ENCODE results near the gene UNC13A.

UNC13A gene

DNA sequence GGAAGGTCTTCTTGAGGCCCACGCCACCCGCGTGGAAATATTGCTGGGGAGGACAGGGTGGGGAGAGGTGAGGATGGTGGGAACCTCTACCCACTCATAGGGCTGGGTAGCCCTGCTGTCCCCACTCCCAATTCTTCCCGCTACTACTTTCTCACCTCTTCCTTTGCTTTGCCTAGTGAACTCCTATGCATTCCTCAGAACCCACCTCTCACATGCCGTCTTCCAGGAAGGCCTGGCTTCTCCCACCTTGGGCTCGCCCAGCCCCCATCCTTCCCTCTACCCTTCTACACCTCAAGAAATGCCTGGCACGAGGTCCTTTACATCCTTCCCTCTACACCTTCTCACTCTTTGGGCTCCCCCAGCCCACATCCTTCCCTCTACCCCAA, 70.4 kb downstream of the UNC13A start:
- Mint-ChIP-seq H3K36me3 (ENCODE audit: low read depth) (no peaks in the 10 kb centered on the region), H3K4me1 (ENCODE audit: low read depth) (peaks cover 9% of the 10 kb centered on the region), H3K27me3 (peaks cover 49% of the 10 kb centered on the region), H3K4me3 (no peak overlapping the region), H3K9me3 (peaks cover 4% of the 10 kb centered on the region), H3K27ac (no peak overlapping the region)
- DNase-seq = no peak

DNA sequence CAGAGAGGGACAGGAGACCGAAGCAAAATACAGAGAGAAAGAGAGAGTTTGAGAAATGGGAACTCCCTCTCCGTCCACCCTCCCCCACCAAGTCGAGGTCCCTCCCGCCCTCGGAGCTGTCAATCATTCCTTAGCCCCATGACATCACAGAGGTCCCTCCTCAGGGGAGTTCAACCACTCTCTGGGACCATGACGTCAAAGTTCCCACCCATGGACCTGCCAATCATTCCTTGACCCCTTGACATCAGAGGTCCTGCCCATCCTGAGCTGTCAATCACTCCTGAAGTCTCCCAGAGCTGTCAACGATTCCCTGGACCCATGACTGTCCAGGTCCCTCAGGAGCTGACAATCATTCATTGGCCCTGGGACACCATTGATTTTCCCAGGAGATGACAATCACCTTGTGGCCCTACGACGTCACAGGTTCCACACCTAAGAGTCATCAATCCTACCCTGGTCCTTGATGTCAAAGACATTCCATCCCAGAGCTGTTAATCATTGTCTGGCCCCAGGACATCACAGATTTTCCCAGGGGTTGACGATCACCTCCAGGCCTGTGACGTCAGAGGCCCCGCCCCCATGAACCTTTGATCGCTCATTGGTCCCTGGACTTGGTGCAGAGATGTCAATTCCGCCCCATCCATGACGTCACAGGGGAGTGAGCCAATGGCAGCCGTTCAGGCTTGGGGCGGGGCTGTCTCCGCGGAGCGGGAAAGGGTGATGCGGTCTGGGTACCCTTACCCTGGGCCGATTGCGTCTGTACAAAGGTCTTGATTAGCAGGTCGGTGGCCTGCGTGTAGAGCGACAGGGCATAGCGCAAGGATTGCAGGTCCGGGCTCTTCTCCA, 71.0 kb downstream of the UNC13A start:
- peaks cover 6% of the 10 kb centered on the region for H3K4me1 Mint-ChIP-seq (ENCODE audit: low read depth)
- no peaks in the 10 kb centered on the region for H3K36me3 Mint-ChIP-seq (ENCODE audit: low read depth)
- H3K9me3 Mint-ChIP-seq = peaks cover 4% of the 10 kb centered on the region
- no peak overlapping the region for H3K27ac Mint-ChIP-seq
- H3K4me3 Mint-ChIP-seq = no peak overlapping the region
- H3K27me3 Mint-ChIP-seq = peaks cover 52% of the 10 kb centered on the region
- no peak for DNase-seq

DNA sequence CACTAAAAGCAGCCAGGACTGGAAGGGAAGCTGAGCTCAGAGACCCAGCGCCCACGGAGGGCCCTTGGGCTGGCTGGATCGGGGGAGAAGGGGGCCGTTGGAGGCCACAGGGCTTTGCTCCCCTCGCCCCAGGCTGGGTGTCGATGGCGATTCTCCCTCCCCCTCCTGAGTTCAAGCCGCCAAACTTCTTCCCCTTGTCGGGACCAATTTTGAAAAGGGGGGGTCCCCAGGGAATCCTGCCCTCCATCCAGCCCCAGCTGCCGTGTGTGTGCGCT, 71.5 kb downstream of the UNC13A start:
- H3K4me3 Mint-ChIP-seq = no peak overlapping the region
- H3K9me3 Mint-ChIP-seq = peaks cover 1% of the 10 kb centered on the region
- H3K27ac Mint-ChIP-seq = no peak overlapping the region
- no peak for DNase-seq
- H3K27me3 Mint-ChIP-seq = peaks cover 55% of the 10 kb centered on the region
- H3K36me3 Mint-ChIP-seq (ENCODE audit: low read depth) = no peaks in the 10 kb centered on the region
- H3K4me1 Mint-ChIP-seq (ENCODE audit: low read depth) = peaks cover 6% of the 10 kb centered on the region

DNA sequence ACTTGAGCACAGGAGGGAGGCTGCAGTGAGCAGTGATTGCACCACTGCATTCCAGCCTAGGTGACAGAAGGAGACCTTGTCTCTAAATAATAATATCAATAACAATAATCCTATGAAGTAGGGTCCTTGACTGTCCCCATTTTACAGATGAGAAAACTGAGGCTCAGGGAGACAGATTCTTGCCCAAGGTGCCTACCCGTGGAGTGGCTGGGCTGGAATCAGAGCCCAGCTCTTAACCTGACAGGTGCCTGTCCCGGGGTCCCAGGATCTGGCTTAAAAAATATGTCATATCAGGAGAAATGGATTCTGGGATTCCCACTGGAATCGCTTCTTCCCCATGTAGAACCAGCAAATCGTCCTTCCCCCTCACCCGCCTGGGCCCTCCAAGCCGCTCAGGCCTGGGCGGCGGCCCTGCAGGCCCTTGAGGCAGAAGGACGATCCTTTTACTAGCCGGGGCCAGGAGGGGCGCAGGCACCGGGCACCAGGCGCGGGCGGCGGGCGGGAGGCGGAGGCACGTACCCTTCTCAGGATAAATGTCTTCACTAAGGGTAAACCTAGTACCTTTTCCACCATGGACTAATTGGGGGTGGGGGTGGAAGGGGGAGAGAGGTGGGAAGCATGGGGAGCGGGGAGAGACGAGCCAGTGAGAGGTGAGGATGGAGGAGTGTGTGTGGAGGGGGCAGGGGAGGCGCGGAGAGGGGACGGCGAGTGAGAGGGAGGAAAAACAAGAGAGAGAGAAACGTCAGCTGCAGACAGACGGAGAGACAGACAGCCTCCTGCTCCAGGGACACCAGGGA, 72.1 kb downstream of the UNC13A start:
- DNase-seq = no peak

DNA sequence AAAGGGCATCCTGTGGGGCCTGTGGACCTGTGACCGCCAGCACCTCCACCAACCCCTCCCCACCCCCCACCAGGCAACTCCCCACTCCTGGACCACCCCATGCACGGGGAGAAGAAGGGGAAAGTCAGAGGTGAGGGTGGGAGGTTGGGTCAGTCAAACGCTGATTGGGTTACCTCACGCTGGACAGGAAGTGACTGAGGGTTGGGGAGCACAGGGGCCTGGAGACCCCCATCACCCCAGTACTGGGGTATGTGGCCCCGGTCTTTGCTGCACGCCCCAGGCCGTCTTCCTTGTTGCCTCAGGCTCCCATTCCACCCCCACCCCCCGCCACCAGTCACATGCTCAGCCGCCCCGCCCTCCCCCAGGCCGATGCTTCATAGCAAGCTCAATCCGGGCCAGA, 73.7 kb downstream of the UNC13A start:
- Mint-ChIP-seq H3K27me3 (peaks cover 47% of the 10 kb centered on the region), H3K9me3 (no peaks in the 10 kb centered on the region), H3K36me3 (ENCODE audit: low read depth) (no peaks in the 10 kb centered on the region), H3K27ac (no peak overlapping the region), H3K4me3 (no peak overlapping the region), H3K4me1 (ENCODE audit: low read depth) (peaks cover 6% of the 10 kb centered on the region)
- DNase-seq = no peak

More for the DNA sequence above, 72.1 kb downstream of the UNC13A start:
- Mint-ChIP-seq H3K27me3 (peaks cover 55% of the 10 kb centered on the region), H3K9me3 (no peaks in the 10 kb centered on the region), H3K4me3 (no peak overlapping the region), H3K4me1 (ENCODE audit: low read depth) (peaks cover 6% of the 10 kb centered on the region), H3K27ac (no peak overlapping the region), H3K36me3 (ENCODE audit: low read depth) (no peaks in the 10 kb centered on the region)

DNA sequence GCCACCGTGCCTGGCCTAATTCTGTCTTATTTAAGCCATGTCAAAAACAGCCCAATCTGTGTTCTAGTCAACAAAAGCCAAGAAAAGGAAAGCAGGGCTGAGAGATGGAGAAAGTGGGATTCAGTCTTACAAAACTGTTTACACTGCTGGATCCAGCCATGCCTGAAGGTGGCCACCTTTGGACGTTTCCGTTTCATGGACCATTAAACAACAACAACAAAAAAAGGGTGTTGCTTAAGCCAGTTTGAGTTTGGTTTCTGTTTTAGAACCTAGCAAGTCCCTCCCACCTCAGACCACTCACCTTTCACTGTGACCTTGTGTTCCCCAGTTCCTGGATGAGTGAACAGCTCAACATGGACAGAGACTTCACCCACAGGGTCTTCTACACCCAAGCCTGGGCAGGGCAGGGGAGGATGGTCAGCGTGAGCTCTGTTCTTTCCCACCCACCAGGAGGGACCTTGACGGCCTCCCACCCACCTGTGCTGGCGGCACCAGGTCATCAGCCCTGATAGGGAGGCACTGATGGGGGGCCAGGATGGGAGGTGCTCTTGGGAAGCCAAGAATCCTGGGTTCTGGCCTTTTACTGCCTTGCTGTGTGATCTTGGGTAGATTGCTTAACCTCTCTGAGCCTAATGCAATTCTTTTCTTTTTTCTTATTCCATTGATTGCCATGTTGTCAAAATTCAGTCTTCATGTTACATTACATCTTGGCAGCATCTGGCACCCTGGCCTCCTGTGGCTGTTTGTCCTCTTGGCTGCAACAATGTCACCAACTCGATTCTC, 76.5 kb downstream of the UNC13A start:
- DNase-seq = no peak
- Mint-ChIP-seq H3K4me1 (ENCODE audit: low read depth) (peaks cover 5% of the 10 kb centered on the region), H3K27ac (no peak overlapping the region), H3K4me3 (no peak overlapping the region), H3K9me3 (no peaks in the 10 kb centered on the region), H3K36me3 (ENCODE audit: low read depth) (no peaks in the 10 kb centered on the region), H3K27me3 (peaks cover 21% of the 10 kb centered on the region)

DNA sequence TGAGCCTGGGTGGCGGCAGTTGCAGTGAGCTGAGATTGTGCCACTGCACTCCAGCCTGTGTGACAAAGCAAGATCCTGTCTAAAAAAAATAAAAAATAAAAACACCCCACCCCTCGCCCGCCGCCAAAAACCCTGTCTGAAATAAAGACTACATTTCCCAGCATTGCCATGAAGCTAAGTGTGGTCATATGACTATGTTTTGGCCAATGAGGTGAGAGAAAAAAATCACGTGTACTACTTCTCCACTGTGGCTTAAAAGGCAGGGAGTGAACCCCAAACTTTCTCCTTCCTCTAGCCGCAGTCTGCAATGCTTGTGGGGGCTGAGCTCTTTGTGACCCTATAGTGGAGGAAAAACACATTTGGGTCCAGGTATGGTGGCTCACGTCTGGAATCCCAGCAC, 77.8 kb downstream of the UNC13A start:
- Mint-ChIP-seq H3K27me3 (peaks cover 13% of the 10 kb centered on the region), H3K4me3 (no peak overlapping the region), H3K27ac (no peak overlapping the region), H3K9me3 (no peaks in the 10 kb centered on the region), H3K4me1 (ENCODE audit: low read depth) (peaks cover 8% of the 10 kb centered on the region), H3K36me3 (ENCODE audit: low read depth) (no peaks in the 10 kb centered on the region)
- no peak for DNase-seq

DNA sequence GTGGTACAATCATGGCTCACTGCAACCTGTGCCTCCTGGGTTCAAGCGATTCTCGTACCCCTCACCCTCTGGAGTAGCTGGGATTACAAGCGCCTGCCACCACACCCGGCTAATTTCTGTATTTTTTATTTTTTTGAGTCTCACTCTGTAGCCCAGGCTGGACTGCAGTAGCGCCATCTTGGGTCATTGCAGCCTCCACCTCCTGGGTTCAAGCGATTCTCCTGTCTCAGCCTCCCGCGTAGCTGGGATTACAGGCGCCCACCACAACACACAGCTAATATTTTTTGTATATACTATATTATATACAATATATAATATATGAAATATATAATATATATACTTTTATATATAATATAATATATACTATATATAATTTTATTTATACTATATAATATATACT, 80.2 kb downstream of the UNC13A start:
- H3K27ac Mint-ChIP-seq = no peak overlapping the region
- H3K4me1 Mint-ChIP-seq (ENCODE audit: low read depth) = peaks cover 8% of the 10 kb centered on the region
- DNase-seq = no peak
- H3K4me3 Mint-ChIP-seq = no peak overlapping the region
- H3K27me3 Mint-ChIP-seq = peaks cover 22% of the 10 kb centered on the region
- H3K36me3 Mint-ChIP-seq (ENCODE audit: low read depth) = no peaks in the 10 kb centered on the region
- no peaks in the 10 kb centered on the region for H3K9me3 Mint-ChIP-seq

DNA sequence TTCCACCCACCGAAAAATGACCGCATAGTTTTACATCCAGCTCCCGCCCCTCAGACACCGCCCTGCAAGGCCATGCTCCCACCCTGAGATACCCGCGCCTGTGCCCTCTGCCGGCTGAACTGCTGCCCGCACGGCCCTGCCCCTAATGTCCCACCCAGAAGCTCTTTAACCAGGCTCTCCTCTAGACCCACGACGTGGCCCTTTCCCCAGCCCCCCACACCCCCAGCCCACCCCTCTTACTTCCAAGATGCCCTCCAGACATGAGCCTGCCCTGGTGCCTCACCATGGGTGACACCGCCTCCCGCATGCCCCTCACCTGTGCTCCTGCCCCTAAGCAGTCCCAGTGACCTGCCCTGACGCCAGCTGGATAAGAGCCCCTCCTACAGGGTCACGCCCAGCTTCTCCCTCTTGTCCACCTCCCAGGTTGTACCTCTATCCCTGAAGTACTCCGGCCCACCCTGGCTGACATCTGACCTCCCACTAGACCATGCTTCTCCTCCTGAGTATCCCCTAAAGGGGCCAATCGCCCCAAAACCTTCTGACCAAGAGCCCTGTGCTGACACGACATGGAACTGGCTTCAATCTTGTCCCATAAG, 81.5 kb downstream of the UNC13A start:
- Mint-ChIP-seq H3K9me3 (no peaks in the 10 kb centered on the region), H3K27ac (peak overlapping the region; percentile 72), H3K4me3 (peak overlapping the region; percentile 73), H3K27me3 (peaks cover 29% of the 10 kb centered on the region), H3K36me3 (ENCODE audit: low read depth) (no peaks in the 10 kb centered on the region), H3K4me1 (ENCODE audit: low read depth) (peaks cover 8% of the 10 kb centered on the region)
- no peak for DNase-seq

DNA sequence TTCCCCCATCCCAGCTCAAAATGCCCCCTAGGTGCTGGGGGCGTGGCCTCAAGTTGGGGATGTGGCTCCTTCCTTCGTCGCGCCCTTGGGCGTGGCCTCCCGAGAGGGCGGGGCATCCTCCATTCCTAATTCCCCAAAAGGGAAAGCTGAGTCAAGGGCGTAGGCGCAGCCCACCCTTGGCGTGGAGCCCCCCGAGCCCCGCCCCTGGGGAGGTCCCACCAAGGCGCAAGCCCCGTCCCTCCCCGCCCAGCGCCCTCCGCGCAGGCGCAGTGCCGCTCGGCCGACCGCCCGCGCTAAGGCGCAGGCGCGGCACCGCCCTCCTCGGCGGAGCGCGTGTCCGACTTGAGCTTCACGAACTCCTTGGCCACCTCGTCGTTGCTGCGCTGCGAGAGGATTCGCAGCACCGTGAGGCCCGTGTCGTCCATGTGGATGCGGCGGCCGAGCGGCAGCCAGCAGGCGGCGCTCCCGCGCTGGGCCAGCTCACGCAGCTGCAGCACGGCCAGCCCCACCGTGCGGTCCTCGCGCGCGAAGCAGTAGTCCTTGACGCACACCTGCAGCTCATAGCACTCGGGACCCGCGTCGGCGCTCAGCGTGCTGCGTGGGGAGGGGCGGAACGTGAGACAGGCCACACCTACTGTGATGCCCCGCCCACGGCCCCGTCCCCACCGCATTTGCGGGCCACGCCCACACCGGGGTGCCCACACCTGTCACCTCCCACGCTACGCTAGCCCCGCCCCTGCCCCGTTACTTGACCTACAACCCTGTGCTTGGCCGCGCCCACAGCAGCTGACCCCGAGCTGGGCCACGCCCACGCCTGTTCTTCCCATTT, 82.2 kb downstream of the UNC13A start:
- Mint-ChIP-seq H3K4me3 (peak overlapping the region; percentile 73), H3K27me3 (peaks cover 36% of the 10 kb centered on the region), H3K4me1 (ENCODE audit: low read depth) (peaks cover 8% of the 10 kb centered on the region), H3K27ac (peak overlapping the region; percentile 72), H3K9me3 (no peaks in the 10 kb centered on the region), H3K36me3 (ENCODE audit: low read depth) (no peaks in the 10 kb centered on the region)
- DNase-seq = peak; percentile 88

DNA sequence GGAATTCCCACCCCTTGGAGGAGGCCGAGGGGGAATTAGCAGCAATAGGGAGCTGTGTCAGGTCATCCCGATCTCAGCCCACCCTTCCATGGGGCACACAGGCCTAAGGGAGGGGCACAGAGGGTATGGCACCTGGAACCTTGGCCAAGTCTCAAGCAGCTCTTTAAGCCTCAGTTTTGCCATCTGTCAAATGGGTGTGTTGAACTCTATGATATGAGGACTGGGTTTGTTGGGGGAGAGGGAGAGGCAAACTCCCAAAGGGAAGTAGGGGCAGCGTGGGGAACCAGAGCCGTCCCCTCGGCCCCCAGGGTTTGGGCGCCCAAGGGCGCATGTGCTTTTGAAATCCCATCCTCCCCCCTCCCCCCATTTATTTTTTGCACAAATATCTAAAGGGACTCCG, 83.0 kb downstream of the UNC13A start:
- H3K9me3 Mint-ChIP-seq = no peaks in the 10 kb centered on the region
- no peak overlapping the region for H3K4me3 Mint-ChIP-seq
- no peaks in the 10 kb centered on the region for H3K36me3 Mint-ChIP-seq (ENCODE audit: low read depth)
- H3K27ac Mint-ChIP-seq = no peak overlapping the region
- H3K27me3 Mint-ChIP-seq = peaks cover 37% of the 10 kb centered on the region
- DNase-seq = no peak
- peaks cover 8% of the 10 kb centered on the region for H3K4me1 Mint-ChIP-seq (ENCODE audit: low read depth)

DNA sequence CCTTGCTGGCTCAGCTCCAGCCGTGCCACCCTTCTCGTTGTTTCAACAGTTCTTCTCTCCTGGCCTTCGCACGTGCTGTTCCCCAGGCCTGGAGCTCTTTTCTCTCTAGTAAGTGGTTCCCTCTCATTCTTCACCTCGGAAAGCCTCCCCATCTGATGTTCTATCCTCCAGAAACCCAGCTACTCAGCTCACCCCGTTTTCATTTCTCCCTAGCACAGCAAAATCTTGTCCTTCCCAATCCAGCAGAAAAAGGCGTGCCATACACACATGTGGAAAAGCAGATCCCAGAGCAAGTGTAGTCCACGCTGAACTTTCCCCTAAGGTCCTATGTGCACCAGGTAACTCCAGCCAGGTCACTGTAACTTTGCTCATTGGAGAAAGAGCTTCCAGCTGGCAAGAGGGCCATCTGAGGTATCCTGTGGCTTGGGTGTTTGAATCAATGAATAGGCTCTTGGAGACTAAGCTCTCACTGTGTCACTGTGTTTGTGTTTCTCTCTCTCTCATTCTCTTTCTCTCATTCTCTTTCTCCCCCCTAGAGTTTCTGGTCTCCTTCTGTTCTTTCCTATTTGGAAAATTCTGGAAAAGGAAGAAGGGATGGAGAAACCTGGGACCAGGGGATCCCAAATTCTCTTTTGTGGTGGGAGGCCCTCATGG, 83.7 kb downstream of the UNC13A start:
- no peak for DNase-seq
- H3K36me3 Mint-ChIP-seq (ENCODE audit: low read depth) = no peaks in the 10 kb centered on the region
- no peak overlapping the region for H3K27ac Mint-ChIP-seq
- H3K4me3 Mint-ChIP-seq = no peak overlapping the region
- H3K9me3 Mint-ChIP-seq = no peaks in the 10 kb centered on the region
- H3K4me1 Mint-ChIP-seq (ENCODE audit: low read depth) = peaks cover 8% of the 10 kb centered on the region
- peaks cover 37% of the 10 kb centered on the region for H3K27me3 Mint-ChIP-seq

DNA sequence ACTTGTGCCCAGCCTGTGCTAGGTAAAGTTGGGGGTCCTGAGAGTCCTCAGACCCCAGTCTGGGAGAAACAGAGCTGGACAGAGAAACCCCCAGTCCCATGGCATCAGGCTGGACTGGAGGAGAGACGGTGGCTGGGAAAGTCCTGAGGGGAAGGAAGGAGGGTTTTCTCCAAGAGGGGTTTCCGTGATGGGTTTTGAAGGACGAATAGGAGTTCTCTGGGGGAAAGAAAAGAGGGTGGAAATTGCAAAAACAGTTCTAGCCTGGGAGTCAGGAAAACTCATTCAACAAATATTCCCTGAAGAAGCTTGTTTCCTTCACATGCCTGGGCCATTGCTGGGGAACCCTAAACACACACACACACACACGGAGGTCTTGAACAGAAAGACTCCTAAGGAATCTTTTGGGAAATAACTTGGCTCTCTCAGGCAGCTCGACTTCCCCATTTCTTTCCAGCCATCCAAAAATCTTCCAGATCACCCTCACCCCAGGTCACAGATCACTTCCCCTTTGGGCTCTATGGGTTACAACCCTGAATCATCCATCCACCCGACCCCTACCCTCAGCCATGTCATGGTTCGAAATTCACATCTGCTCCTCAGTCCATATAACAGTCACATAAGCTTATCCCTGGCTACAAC, 85.2 kb downstream of the UNC13A start:
- DNase-seq = no peak
- Mint-ChIP-seq H3K4me3 (no peak overlapping the region), H3K27me3 (peaks cover 37% of the 10 kb centered on the region), H3K4me1 (ENCODE audit: low read depth) (peaks cover 8% of the 10 kb centered on the region), H3K36me3 (ENCODE audit: low read depth) (no peaks in the 10 kb centered on the region), H3K27ac (no peak overlapping the region), H3K9me3 (no peaks in the 10 kb centered on the region)

Measured in activated T-cell treated with anti-CD3 and anti-CD28 coated beads, Interleukin-2, amount 50 U/mL, for 24 hours (primary cell).